ENCODE measurements around the gene SLC19A3.

SLC19A3 gene

GRCh38 chr2:227716501-227716900, 1.3 kb downstream of the SLC19A3 start:
- no peaks in the 10 kb centered on the region for H3K27me3 ChIP-seq (ENCODE audit: control insufficient read depth, insufficient read depth, low read length)
- no peaks in the 10 kb centered on the region for H3K4me1 ChIP-seq
- TF ChIP-seq, protein P1, sequence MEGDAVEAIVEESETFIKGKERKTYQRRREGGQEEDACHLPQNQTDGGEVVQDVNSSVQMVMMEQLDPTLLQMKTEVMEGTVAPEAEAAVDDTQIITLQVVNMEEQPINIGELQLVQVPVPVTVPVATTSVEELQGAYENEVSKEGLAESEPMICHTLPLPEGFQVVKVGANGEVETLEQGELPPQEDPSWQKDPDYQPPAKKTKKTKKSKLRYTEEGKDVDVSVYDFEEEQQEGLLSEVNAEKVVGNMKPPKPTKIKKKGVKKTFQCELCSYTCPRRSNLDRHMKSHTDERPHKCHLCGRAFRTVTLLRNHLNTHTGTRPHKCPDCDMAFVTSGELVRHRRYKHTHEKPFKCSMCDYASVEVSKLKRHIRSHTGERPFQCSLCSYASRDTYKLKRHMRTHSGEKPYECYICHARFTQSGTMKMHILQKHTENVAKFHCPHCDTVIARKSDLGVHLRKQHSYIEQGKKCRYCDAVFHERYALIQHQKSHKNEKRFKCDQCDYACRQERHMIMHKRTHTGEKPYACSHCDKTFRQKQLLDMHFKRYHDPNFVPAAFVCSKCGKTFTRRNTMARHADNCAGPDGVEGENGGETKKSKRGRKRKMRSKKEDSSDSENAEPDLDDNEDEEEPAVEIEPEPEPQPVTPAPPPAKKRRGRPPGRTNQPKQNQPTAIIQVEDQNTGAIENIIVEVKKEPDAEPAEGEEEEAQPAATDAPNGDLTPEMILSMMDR (IDR thresholded peaks at IDR 0.05), result no peak
- no peak overlapping the region for H3K4me2 ChIP-seq (ENCODE audit: low read length)
- H3K36me3 ChIP-seq (ENCODE audit: control insufficient read depth, insufficient read depth, low read length), result no peaks in the 10 kb centered on the region
- no peaks in the 10 kb centered on the region for H3K9me3 ChIP-seq (ENCODE audit: control insufficient read depth, low read length)
- no peak overlapping the region for H3K9ac ChIP-seq
- no peaks in the 10 kb centered on the region for H3K79me2 ChIP-seq
- H2AFZ ChIP-seq, result no peak overlapping the region
- no peak overlapping the region for H3K27ac ChIP-seq
- H3K4me3 ChIP-seq (ENCODE audit: low read depth, low read length), result no peak overlapping the region

GRCh38 chr2:227713291-227713690, 4.5 kb downstream of the SLC19A3 start:
- Histone ChIP-seq H3K4me2 (ENCODE audit: low read length) (no peak overlapping the region), H3K4me3 (ENCODE audit: low read depth, low read length) (no peak overlapping the region), H3K36me3 (ENCODE audit: control insufficient read depth, insufficient read depth, low read length) (no peaks in the 10 kb centered on the region), H3K79me2 (no peaks in the 10 kb centered on the region), H2AFZ (no peak overlapping the region), H3K4me1 (no peaks in the 10 kb centered on the region), H3K27me3 (ENCODE audit: control insufficient read depth, insufficient read depth, low read length) (no peaks in the 10 kb centered on the region), H3K9me3 (ENCODE audit: control insufficient read depth, low read length) (no peaks in the 10 kb centered on the region), H3K9ac (no peak overlapping the region), H3K27ac (no peak overlapping the region)
- TF ChIP-seq, protein P1 (IDR thresholded peaks at IDR 0.05), result no peak

- Histone ChIP-seq H3K4me1 (no peaks in the 10 kb centered on the region), H3K79me2 (no peaks in the 10 kb centered on the region), H3K9ac (no peak overlapping the region), H3K27ac (no peak overlapping the region), H3K36me3 (ENCODE audit: control insufficient read depth, insufficient read depth, low read length) (no peaks in the 10 kb centered on the region), H3K27me3 (ENCODE audit: control insufficient read depth, insufficient read depth, low read length) (no peaks in the 10 kb centered on the region), H3K4me3 (ENCODE audit: low read depth, low read length) (no peak overlapping the region), H3K4me2 (ENCODE audit: low read length) (no peak overlapping the region), H3K9me3 (ENCODE audit: control insufficient read depth, low read length) (no peaks in the 10 kb centered on the region), H2AFZ (no peak overlapping the region)
- TF ChIP-seq, protein P1 (IDR thresholded peaks at IDR 0.05), result no peak
Observed at GRCh38 chr2:227710986-227711385, 6.8 kb downstream of the SLC19A3 start.

- no peaks in the 10 kb centered on the region for H3K36me3 ChIP-seq (ENCODE audit: control insufficient read depth, insufficient read depth, low read length)
- H3K4me3 ChIP-seq (ENCODE audit: low read depth, low read length), result no peak overlapping the region
- TF ChIP-seq, protein P1 (IDR thresholded peaks at IDR 0.05), result no peak
- H3K9me3 ChIP-seq (ENCODE audit: control insufficient read depth, low read length), result no peaks in the 10 kb centered on the region
- no peak overlapping the region for H2AFZ ChIP-seq
- no peak overlapping the region for H3K27ac ChIP-seq
- no peak overlapping the region for H3K9ac ChIP-seq
- no peaks in the 10 kb centered on the region for H3K4me1 ChIP-seq
- H3K79me2 ChIP-seq, result no peaks in the 10 kb centered on the region
- no peak overlapping the region for H3K4me2 ChIP-seq (ENCODE audit: low read length)
- H3K27me3 ChIP-seq (ENCODE audit: control insufficient read depth, insufficient read depth, low read length), result no peaks in the 10 kb centered on the region
Observed at GRCh38 chr2:227707390-227707789, 10.4 kb downstream of the SLC19A3 start.

DNA sequence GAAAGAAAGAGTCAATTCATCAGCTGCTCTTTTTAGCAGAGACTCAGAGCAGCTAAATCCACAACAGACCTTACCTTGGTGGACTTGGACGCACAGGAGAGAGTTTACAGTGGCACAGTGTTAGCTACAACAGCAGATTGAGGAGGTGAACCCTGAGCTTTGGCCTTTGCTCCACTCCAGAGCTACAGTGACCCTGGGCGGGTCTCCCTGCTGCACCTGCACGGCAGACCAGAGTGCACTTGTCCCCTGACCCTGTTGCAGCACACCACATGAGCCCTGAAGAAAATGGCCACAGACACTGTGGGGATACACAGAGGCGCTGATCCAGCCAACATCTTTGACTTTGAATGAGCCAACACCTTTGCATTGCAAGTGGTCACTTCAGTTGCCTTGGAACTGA, 11.0 kb downstream of the SLC19A3 start:
- H3K9me3 ChIP-seq (ENCODE audit: control insufficient read depth, low read length), result no peaks in the 10 kb centered on the region
- H3K4me3 ChIP-seq (ENCODE audit: low read depth, low read length), result no peak overlapping the region
- no peak overlapping the region for H3K4me2 ChIP-seq (ENCODE audit: low read length)
- no peaks in the 10 kb centered on the region for H3K36me3 ChIP-seq (ENCODE audit: control insufficient read depth, insufficient read depth, low read length)
- H3K4me1 ChIP-seq, result no peaks in the 10 kb centered on the region
- H2AFZ ChIP-seq, result no peak overlapping the region
- H3K9ac ChIP-seq, result no peak overlapping the region
- TF ChIP-seq, protein P1 (IDR thresholded peaks at IDR 0.05), result no peak
- no peaks in the 10 kb centered on the region for H3K79me2 ChIP-seq
- H3K27me3 ChIP-seq (ENCODE audit: control insufficient read depth, insufficient read depth, low read length), result no peaks in the 10 kb centered on the region
- no peak overlapping the region for H3K27ac ChIP-seq

All from parathyroid adenoma (tissue), 2 donors.